ENCODE measurements around the gene ABCA3. TPM values are rescaled to one million over a fixed set of nuclear protein-coding genes. Genes with fewer than 3 reads are reported as not detected.

Gene ABCA3
- total and polyA plus RNA-seq, 2 of the 8 experiments (the other 6 are each of a cell fraction or from before 2014, with no cell fraction given), result 5.7 to 7.9 TPM

GRCh38 chr16:2251296-2252111, 89.0 kb downstream of the ABCA3 start, which contains the start of gene ECI1 (continued):
- peak; percentile 91 for TF ChIP-seq POLR2AphosphoS5 (IDR thresholded peaks at IDR 0.05; ENCODE audit: low read depth, low read length)
- 0 out of 2 replicates have a peak, but pooled peaks have one; percentile 17 for TF ChIP-seq POU5F1 (IDR thresholded peaks at IDR 0.05; ENCODE audit: low read depth, low read length)
- peak in 1 of 2 experiments; percentile 77; a peak in 1 of 3 replicates for TF ChIP-seq EP300 (IDR thresholded peaks at IDR 0.05; ENCODE audit: borderline replicate concordance in 1 of 2, low read depth in 2 of 2, low read length in 2 of 2)
- no peak for TF ChIP-seq USF2 (IDR thresholded peaks at IDR 0.05; ENCODE audit: low read length)
- TF ChIP-seq SP1 (IDR thresholded peaks at IDR 0.05; ENCODE audit: low read depth, low read length), result peak; percentile 77
- TF ChIP-seq KDM4A (IDR thresholded peaks at IDR 0.05; ENCODE audit: low read depth, low read length, severe bottlenecking), result peak; percentile 39
- TF ChIP-seq CTCF (IDR thresholded peaks at IDR 0.05; ENCODE audit: control extremely low read depth in 1 of 3, insufficient read depth in 1 of 3, low read depth in 1 of 3, low read length in 3 of 3), result peak; percentile 61 to 63 (median 63)
- peak; percentile 69; the same call in 1 of the 2 replicates for TF ChIP-seq SP4 (IDR thresholded peaks at IDR 0.05; ENCODE audit: low read length)
- TF ChIP-seq CBX8 (IDR thresholded peaks at IDR 0.05; ENCODE audit: borderline replicate concordance, low read depth, low read length), result no peak
- TF ChIP-seq HDAC6 (IDR thresholded peaks at IDR 0.05; ENCODE audit: low read depth, low read length), result no peak
- TF ChIP-seq YY1 (IDR thresholded peaks at IDR 0.05; ENCODE audit: low read depth, low read length), result peak; percentile 95
- peak; percentile 88 for TF ChIP-seq TAF7 (optimal IDR thresholded peaks at IDR 0.05; ENCODE audit: borderline replicate concordance, low read depth, low read length)
- TF ChIP-seq GTF2F1 (IDR thresholded peaks at IDR 0.05; ENCODE audit: borderline replicate concordance, low read depth, low read length), result peak; percentile 80; the same call in 1 of the 2 replicates
- no peak for TF ChIP-seq SIX5 (IDR thresholded peaks at IDR 0.05; ENCODE audit: low read depth, low read length)
- TF ChIP-seq GABPA (IDR thresholded peaks at IDR 0.05; ENCODE audit: borderline replicate concordance, insufficient read depth, low read length), result peak; percentile 65; the same call in 1 of the 2 replicates
- TF ChIP-seq SIRT6 (IDR thresholded peaks at IDR 0.05; ENCODE audit: low read length), result no peak
- TF ChIP-seq BCL11A (IDR thresholded peaks at IDR 0.05; ENCODE audit: low read depth in 2 of 2, low read length in 2 of 2), result no peak
- peak; percentile 58; the same call in 1 of the 2 replicates for TF ChIP-seq EGR1 (IDR thresholded peaks at IDR 0.05; ENCODE audit: borderline replicate concordance, low read depth, low read length)
- 0 out of 4 replicates have a peak, but pooled peaks of 1 of the 2 experiments have one; percentile 53 for TF ChIP-seq HDAC2 (IDR thresholded peaks at IDR 0.05; ENCODE audit: borderline replicate concordance in 1 of 2, low read depth in 2 of 2, low read length in 2 of 2)
- TF ChIP-seq TBP (IDR thresholded peaks at IDR 0.05; ENCODE audit: low read depth, low read length), result peak; percentile 90

All from H1 (cell line).